Caki2 (cell line): ENCODE measurements around the gene SLAMF6. TPM values are rescaled to one million over a fixed set of nuclear protein-coding genes. Genes with fewer than 3 reads are reported as not detected.
"Not testable (repeated sequence)": the region's sequence is repeated elsewhere in the genome, so short reads cannot be mapped to it uniquely, and the experiment has no call there.

Source experiments
- DNase-seq: peaks from one replicate; pipeline ENCODE4 v3.0.0-alpha.2; 2015; ENCODE audit warnings: low read depth
- in situ Hi-C: cut with HindIII; loops from 2 replicates; pipeline ENCODE4 v1.10.0; 2016; ENCODE audit warnings: low sequenced_read_pairs, low pct_unique_long_range_greater_than_20kb, mixed read lengths
- total RNA-seq: library from RNA; depleted of rRNA; stranded (reverse); fragments of >200 nt; shearing (Covaris generic); gene quantifications from 2 replicates; pipeline ENCODE4 v1.2.3, GENCODE V29; 2014; ENCODE audit warnings: low replicate concordance

The SLAMF6 gene
- total RNA-seq, 1 experiment from 2014 or later: not detected

- DNase-seq: no peak
- in situ Hi-C loops: no loop called here
These were observed 39.4 kb downstream of the SLAMF6 start for GRCh38 chr1:160483505-160484185.

- in situ Hi-C loops: no loop called here
- DNase-seq: no peak
These were observed 41.0 kb downstream of the SLAMF6 start for GRCh38 chr1:160481979-160482596.

GRCh38 chr1:160480781-160481180 is 42.3 kb downstream of the SLAMF6 start:
- in situ Hi-C loops, DNase-seq: not testable (repeated sequence)

GRCh38 chr1:160479091-160479490 is 44.0 kb downstream of the SLAMF6 start:
- in situ Hi-C loops: not testable (repeated sequence)

GRCh38 chr1:160474392-160475242 is 48.4 kb downstream of the SLAMF6 start:
- DNase-seq: no peak
- in situ Hi-C loops: no loop called here

More at GRCh38 chr1:160479091-160479490, 44.0 kb downstream of the SLAMF6 start:
- not testable (repeated sequence) for DNase-seq

GRCh38 chr1:160472112-160472511 is 50.9 kb downstream of the SLAMF6 start:
- in situ Hi-C loops: no loop called here
- no peak for DNase-seq

GRCh38 chr1:160471253-160471652 is 51.8 kb downstream of the SLAMF6 start:
- DNase-seq: no peak
- in situ Hi-C loops: no loop called here

GRCh38 chr1:160467576-160467975 is 55.5 kb downstream of the SLAMF6 start:
- DNase-seq: no peak
- in situ Hi-C loops: no loop called here

GRCh38 chr1:160466961-160467360 is 56.1 kb downstream of the SLAMF6 start:
- in situ Hi-C loops: no loop called here
- no peak for DNase-seq

- DNase-seq: no peak
- in situ Hi-C loops: no loop called here
These were observed 57.9 kb downstream of the SLAMF6 start for GRCh38 chr1:160465123-160465522.

- in situ Hi-C loops: no loop called here
- DNase-seq: no peak
These were observed 62.3 kb downstream of the SLAMF6 start for GRCh38 chr1:160460683-160461287.

GRCh38 chr1:160460214-160460642 is 62.8 kb downstream of the SLAMF6 start:
- in situ Hi-C loops: no loop called here
- no peak for DNase-seq

- in situ Hi-C loops: no loop called here
- DNase-seq: no peak
These were observed 63.4 kb downstream of the SLAMF6 start for GRCh38 chr1:160459687-160460086.

GRCh38 chr1:160459056-160459455 is 64.0 kb downstream of the SLAMF6 start:
- in situ Hi-C loops: no loop called here
- no peak for DNase-seq

GRCh38 chr1:160455153-160455517 is 67.9 kb downstream of the SLAMF6 start:
- in situ Hi-C loops: no loop called here

GRCh38 chr1:160454371-160455152 is 68.5 kb downstream of the SLAMF6 start:
- no peak for DNase-seq
- in situ Hi-C loops: no loop called here

More at GRCh38 chr1:160455153-160455517, 67.9 kb downstream of the SLAMF6 start:
- DNase-seq: no peak

- in situ Hi-C loops: no loop called here
- no peak for DNase-seq
These were observed 69.6 kb downstream of the SLAMF6 start for GRCh38 chr1:160453443-160453842.

GRCh38 chr1:160451859-160452232 is 71.2 kb downstream of the SLAMF6 start:
- DNase-seq: no peak
- in situ Hi-C loops: no loop called here
